ENCODE results near the gene SH3BP5L.
"Not testable (repeated sequence)": the region's sequence is repeated elsewhere in the genome, so short reads cannot be mapped to it uniquely, and the experiment has no call there.

The SH3BP5L gene

GRCh38 chr1:248802454-248802853 is 23.3 kb downstream of the SH3BP5L start:
- no peak overlapping the region for H3K9ac ChIP-seq (ENCODE audit: low read length)
- no peak overlapping the region for H4K8ac ChIP-seq (ENCODE audit: low read depth, low read length)
- no peak overlapping the region for H3K56ac ChIP-seq (ENCODE audit: low read length)
- no peaks in the 10 kb centered on the region for H3K79me1 ChIP-seq (ENCODE audit: low read length)
- H3K23ac ChIP-seq (ENCODE audit: low read length): no peak overlapping the region
- H3K4me2 ChIP-seq (ENCODE audit: low read length): no peak overlapping the region
- H3K79me2 ChIP-seq (ENCODE audit: control insufficient read depth, insufficient read depth, low read length): no peaks in the 10 kb centered on the region
- no peaks in the 10 kb centered on the region for H3K36me3 ChIP-seq (ENCODE audit: control insufficient read depth, insufficient read depth, low read length)
- no peak overlapping the region for H3K4me3 ChIP-seq (ENCODE audit: low read length)
- no peak overlapping the region for H3K4ac ChIP-seq (ENCODE audit: low read depth, low read length)
- no peak overlapping the region for H2AK5ac ChIP-seq (ENCODE audit: low read length)
- no peak overlapping the region for H3K18ac ChIP-seq (ENCODE audit: low read length)
- H3K27ac ChIP-seq (ENCODE audit: low read depth, low read length): no peak overlapping the region
- WGBS (ENCODE audit: extremely low coverage, insufficient coverage, low lambda C conversion rate): no CpG with 5 or more reads among the region's 6 CpGs
- H2BK5ac ChIP-seq (ENCODE audit: low read length): no peak overlapping the region
- no peak overlapping the region for H4K5ac ChIP-seq (ENCODE audit: low read length)
- DNase-seq: no peak
- H3K27me3 ChIP-seq (ENCODE audit: insufficient read depth, low read length, poor library complexity): no peaks in the 10 kb centered on the region
- no peak overlapping the region for H2BK15ac ChIP-seq (replicated peaks; ENCODE audit: low read depth)
- H2BK120ac ChIP-seq (ENCODE audit: low read depth, low read length): no peak overlapping the region
- no peaks in the 10 kb centered on the region for H3K4me1 ChIP-seq (ENCODE audit: control insufficient read depth, low read depth, low read length)

GRCh38 chr1:248800459-248800858 is 25.3 kb downstream of the SH3BP5L start:
- no peak overlapping the region for H4K5ac ChIP-seq (ENCODE audit: low read length)
- H3K79me1 ChIP-seq (ENCODE audit: low read length): no peaks in the 10 kb centered on the region
- no peaks in the 10 kb centered on the region for H3K4me1 ChIP-seq (ENCODE audit: control insufficient read depth, low read depth, low read length)
- H2AK5ac ChIP-seq (ENCODE audit: low read length): no peak overlapping the region
- H3K4me3 ChIP-seq (ENCODE audit: low read length): no peak overlapping the region
- H3K27me3 ChIP-seq (ENCODE audit: insufficient read depth, low read length, poor library complexity): no peaks in the 10 kb centered on the region
- H3K27ac ChIP-seq (ENCODE audit: low read depth, low read length): no peak overlapping the region
- no peak overlapping the region for H2BK15ac ChIP-seq (replicated peaks; ENCODE audit: low read depth)
- no peak overlapping the region for H3K4ac ChIP-seq (ENCODE audit: low read depth, low read length)
- DNase-seq: no peak
- no peak overlapping the region for H2BK5ac ChIP-seq (ENCODE audit: low read length)
- H3K18ac ChIP-seq (ENCODE audit: low read length): no peak overlapping the region
- H4K8ac ChIP-seq (ENCODE audit: low read depth, low read length): no peak overlapping the region
- H2BK120ac ChIP-seq (ENCODE audit: low read depth, low read length): no peak overlapping the region
- no peak overlapping the region for H3K9ac ChIP-seq (ENCODE audit: low read length)
- no peak overlapping the region for H3K23ac ChIP-seq (ENCODE audit: low read length)
- H3K4me2 ChIP-seq (ENCODE audit: low read length): no peak overlapping the region
- H3K56ac ChIP-seq (ENCODE audit: low read length): no peak overlapping the region
- no CpG with 5 or more reads among the region's 3 CpGs for WGBS (ENCODE audit: extremely low coverage, insufficient coverage, low lambda C conversion rate)
- H3K36me3 ChIP-seq (ENCODE audit: control insufficient read depth, insufficient read depth, low read length): no peaks in the 10 kb centered on the region
- H3K79me2 ChIP-seq (ENCODE audit: control insufficient read depth, insufficient read depth, low read length): no peaks in the 10 kb centered on the region

GRCh38 chr1:248798791-248799190 is 26.9 kb downstream of the SH3BP5L start:
- Histone ChIP-seq H3K4ac (ENCODE audit: low read depth, low read length) (no peak overlapping the region), H4K8ac (ENCODE audit: low read depth, low read length) (no peak overlapping the region), H3K27me3 (ENCODE audit: insufficient read depth, low read length, poor library complexity) (no peaks in the 10 kb centered on the region), H3K56ac (ENCODE audit: low read length) (no peak overlapping the region), H2AK5ac (ENCODE audit: low read length) (no peak overlapping the region), H3K79me1 (ENCODE audit: low read length) (no peaks in the 10 kb centered on the region), H3K4me2 (ENCODE audit: low read length) (no peak overlapping the region), H4K5ac (ENCODE audit: low read length) (no peak overlapping the region), H3K79me2 (ENCODE audit: control insufficient read depth, insufficient read depth, low read length) (no peaks in the 10 kb centered on the region), H3K36me3 (ENCODE audit: control insufficient read depth, insufficient read depth, low read length) (no peaks in the 10 kb centered on the region), H2BK5ac (ENCODE audit: low read length) (no peak overlapping the region), H3K27ac (ENCODE audit: low read depth, low read length) (no peak overlapping the region), H2BK15ac (replicated peaks; ENCODE audit: low read depth) (no peak overlapping the region), H3K23ac (ENCODE audit: low read length) (no peak overlapping the region), H3K4me1 (ENCODE audit: control insufficient read depth, low read depth, low read length) (no peaks in the 10 kb centered on the region), H3K9ac (ENCODE audit: low read length) (no peak overlapping the region), H3K4me3 (ENCODE audit: low read length) (no peak overlapping the region), H2BK120ac (ENCODE audit: low read depth, low read length) (no peak overlapping the region), H3K18ac (ENCODE audit: low read length) (no peak overlapping the region)
- no CpG with 5 or more reads among the region's 3 CpGs for WGBS (ENCODE audit: extremely low coverage, insufficient coverage, low lambda C conversion rate)
- DNase-seq: no peak

- H3K56ac ChIP-seq (ENCODE audit: low read length); H2BK120ac ChIP-seq (ENCODE audit: low read depth, low read length); H3K4me1 ChIP-seq (ENCODE audit: control insufficient read depth, low read depth, low read length); H2BK5ac ChIP-seq (ENCODE audit: low read length); H3K27ac ChIP-seq (ENCODE audit: low read depth, low read length); H3K79me1 ChIP-seq (ENCODE audit: low read length); H2AK5ac ChIP-seq (ENCODE audit: low read length); H4K8ac ChIP-seq (ENCODE audit: low read depth, low read length); H4K5ac ChIP-seq (ENCODE audit: low read length); H3K79me2 ChIP-seq (ENCODE audit: control insufficient read depth, insufficient read depth, low read length); H3K36me3 ChIP-seq (ENCODE audit: control insufficient read depth, insufficient read depth, low read length); H3K4me2 ChIP-seq (ENCODE audit: low read length); H3K9ac ChIP-seq (ENCODE audit: low read length); H3K18ac ChIP-seq (ENCODE audit: low read length); H3K4me3 ChIP-seq (ENCODE audit: low read length); H2BK15ac ChIP-seq (replicated peaks; ENCODE audit: low read depth); H3K27me3 ChIP-seq (ENCODE audit: insufficient read depth, low read length, poor library complexity); H3K4ac ChIP-seq (ENCODE audit: low read depth, low read length); DNase-seq; H3K23ac ChIP-seq (ENCODE audit: low read length): not testable (repeated sequence)
- WGBS (ENCODE audit: extremely low coverage, insufficient coverage, low lambda C conversion rate): no CpG with 5 or more reads among the region's 5 CpGs
These were observed 31.1 kb downstream of the SH3BP5L start for GRCh38 chr1:248794663-248795062.

GRCh38 chr1:248793592-248793991 is 32.1 kb downstream of the SH3BP5L start:
- Histone ChIP-seq H2AK5ac (ENCODE audit: low read length) (no peak overlapping the region), H3K56ac (ENCODE audit: low read length) (no peak overlapping the region), H2BK15ac (replicated peaks; ENCODE audit: low read depth) (no peak overlapping the region), H3K4me1 (ENCODE audit: control insufficient read depth, low read depth, low read length) (no peaks in the 10 kb centered on the region), H3K4ac (ENCODE audit: low read depth, low read length) (no peak overlapping the region), H3K4me3 (ENCODE audit: low read length) (no peak overlapping the region), H4K8ac (ENCODE audit: low read depth, low read length) (no peak overlapping the region), H2BK5ac (ENCODE audit: low read length) (no peak overlapping the region), H3K27ac (ENCODE audit: low read depth, low read length) (no peak overlapping the region), H3K36me3 (ENCODE audit: control insufficient read depth, insufficient read depth, low read length) (no peaks in the 10 kb centered on the region), H3K27me3 (ENCODE audit: insufficient read depth, low read length, poor library complexity) (no peaks in the 10 kb centered on the region), H3K4me2 (ENCODE audit: low read length) (no peak overlapping the region), H3K18ac (ENCODE audit: low read length) (no peak overlapping the region), H3K79me2 (ENCODE audit: control insufficient read depth, insufficient read depth, low read length) (no peaks in the 10 kb centered on the region), H3K9ac (ENCODE audit: low read length) (no peak overlapping the region), H3K23ac (ENCODE audit: low read length) (no peak overlapping the region), H3K79me1 (ENCODE audit: low read length) (no peaks in the 10 kb centered on the region), H4K5ac (ENCODE audit: low read length) (no peak overlapping the region), H2BK120ac (ENCODE audit: low read depth, low read length) (no peak overlapping the region)
- DNase-seq: no peak

- Histone ChIP-seq H3K79me1 (ENCODE audit: low read length) (no peaks in the 10 kb centered on the region), H3K4me3 (ENCODE audit: low read length) (no peak overlapping the region), H3K23ac (ENCODE audit: low read length) (no peak overlapping the region), H3K4ac (ENCODE audit: low read depth, low read length) (no peak overlapping the region), H3K9ac (ENCODE audit: low read length) (no peak overlapping the region), H3K79me2 (ENCODE audit: control insufficient read depth, insufficient read depth, low read length) (no peaks in the 10 kb centered on the region), H3K27me3 (ENCODE audit: insufficient read depth, low read length, poor library complexity) (no peaks in the 10 kb centered on the region), H2BK5ac (ENCODE audit: low read length) (no peak overlapping the region), H3K27ac (ENCODE audit: low read depth, low read length) (no peak overlapping the region), H3K4me1 (ENCODE audit: control insufficient read depth, low read depth, low read length) (no peaks in the 10 kb centered on the region), H3K36me3 (ENCODE audit: control insufficient read depth, insufficient read depth, low read length) (no peaks in the 10 kb centered on the region), H4K8ac (ENCODE audit: low read depth, low read length) (no peak overlapping the region), H3K18ac (ENCODE audit: low read length) (no peak overlapping the region), H2BK120ac (ENCODE audit: low read depth, low read length) (no peak overlapping the region), H2AK5ac (ENCODE audit: low read length) (no peak overlapping the region), H4K5ac (ENCODE audit: low read length) (no peak overlapping the region), H3K4me2 (ENCODE audit: low read length) (no peak overlapping the region), H2BK15ac (replicated peaks; ENCODE audit: low read depth) (no peak overlapping the region), H3K56ac (ENCODE audit: low read length) (no peak overlapping the region)
- WGBS (ENCODE audit: extremely low coverage, insufficient coverage, low lambda C conversion rate): no CpG with 5 or more reads among the region's 5 CpGs
- DNase-seq: no peak
These were observed 33.4 kb downstream of the SH3BP5L start for GRCh38 chr1:248792342-248792741.

Measured in mesendoderm (in vitro differentiated cells).